ENCODE measurements around the gene ERC2. TPM values are rescaled to one million over a fixed set of nuclear protein-coding genes. Genes with fewer than 3 reads are reported as not detected.
A peak's percentile ranks its signal among the peaks of the same experiment; 100 is the strongest.

ERC2 gene
- polyA plus RNA-seq, 3 donors, result not detected

- no peaks in the 10 kb centered on the region for H3K27me3 ChIP-seq (ENCODE audit: control insufficient read depth in 2 of 2, insufficient read depth in 2 of 2, low read length in 2 of 2)
- Mint-ChIP-seq H3K9me3 (peaks cover 0 to 7% (median 0%) of the 10 kb centered on the region in 7 donors), H3K27me3 (ENCODE audit: low read depth in 3 of 3) (peaks cover 1 to 17% (median 2%) of the 10 kb centered on the region in 3 donors), H3K27ac (no peak overlapping the region), H3K36me3 (no peaks in the 10 kb centered on the region), H3K4me3 (peak overlapping the region in 1 of 2 donors; percentile 5), H3K4me1 (no peaks in the 10 kb centered on the region)
- no CpG with 5 or more reads among the region's 5 CpGs for WGBS (ENCODE audit: insufficient coverage)
- H3K4me3 ChIP-seq (replicated peaks in 1 of 3; ENCODE audit: low read depth in 2 of 3, low read length in 3 of 3), result no peak overlapping the region
- intact Hi-C loops (cut with micrococcal nuclease), result no loop called here
- H2AFZ ChIP-seq (ENCODE audit: insufficient read depth, low read depth, low read length, poor library complexity, severe bottlenecking), result no peak overlapping the region
- no peak for DNase-seq
- H3K27ac ChIP-seq (ENCODE audit: low read depth in 1 of 2, low read length in 2 of 2), result no peak overlapping the region
- no peaks in the 10 kb centered on the region for H3K79me2 ChIP-seq (ENCODE audit: insufficient read depth, low read length)
- H3K4me1 ChIP-seq (ENCODE audit: control insufficient read depth in 1 of 2, insufficient read depth in 2 of 2, low read length in 2 of 2), result no peaks in the 10 kb centered on the region
- no peak overlapping the region for H3K9ac ChIP-seq (ENCODE audit: insufficient read depth, low read length, poor library complexity, severe bottlenecking)
- H4K20me1 ChIP-seq (ENCODE audit: insufficient read depth, low read length), result no peaks in the 10 kb centered on the region
- no peak for TF ChIP-seq CTCF (IDR thresholded peaks at IDR 0.05)
- H3K4me2 ChIP-seq (replicated peaks; ENCODE audit: extremely low read depth, low read length, poor library complexity, severe bottlenecking), result no peak overlapping the region
- no peaks in the 10 kb centered on the region for H3K36me3 ChIP-seq (replicated peaks in 1 of 2; ENCODE audit: control insufficient read depth in 1 of 2, insufficient read depth in 2 of 2, low read length in 2 of 2)
- H3K9me3 ChIP-seq (replicated peaks in 1 of 2; ENCODE audit: control insufficient read depth in 1 of 2, insufficient read depth in 1 of 2, low read length in 2 of 2), result no peaks in the 10 kb centered on the region
Observed at GRCh38 chr3:55717481-55717880, 750.8 kb downstream of the ERC2 start.

- H3K4me1 Mint-ChIP-seq, result no peaks in the 10 kb centered on the region
- Histone ChIP-seq H3K79me2 (ENCODE audit: insufficient read depth, low read length) (no peaks in the 10 kb centered on the region), H3K4me1 (ENCODE audit: control insufficient read depth in 1 of 2, insufficient read depth in 2 of 2, low read length in 2 of 2) (no peaks in the 10 kb centered on the region), H3K4me3 (replicated peaks in 1 of 3; ENCODE audit: low read depth in 2 of 3, low read length in 3 of 3) (no peak overlapping the region), H3K36me3 (replicated peaks in 1 of 2; ENCODE audit: control insufficient read depth in 1 of 2, insufficient read depth in 2 of 2, low read length in 2 of 2) (no peaks in the 10 kb centered on the region), H3K9me3 (replicated peaks in 1 of 2; ENCODE audit: control insufficient read depth in 1 of 2, insufficient read depth in 1 of 2, low read length in 2 of 2) (no peaks in the 10 kb centered on the region), H3K27ac (ENCODE audit: low read depth in 1 of 2, low read length in 2 of 2) (no peak overlapping the region), H3K9ac (ENCODE audit: insufficient read depth, low read length, poor library complexity, severe bottlenecking) (no peak overlapping the region), H3K4me2 (replicated peaks; ENCODE audit: extremely low read depth, low read length, poor library complexity, severe bottlenecking) (no peak overlapping the region), H3K27me3 (ENCODE audit: control insufficient read depth in 2 of 2, insufficient read depth in 2 of 2, low read length in 2 of 2) (no peaks in the 10 kb centered on the region), H4K20me1 (ENCODE audit: insufficient read depth, low read length) (no peaks in the 10 kb centered on the region), H2AFZ (ENCODE audit: insufficient read depth, low read depth, low read length, poor library complexity, severe bottlenecking) (no peak overlapping the region)
- 100% methylated on average over 2 of the region's 2 CpGs for WGBS (ENCODE audit: insufficient coverage)
- intact Hi-C loops (cut with micrococcal nuclease), result no loop called here
- TF ChIP-seq CTCF (IDR thresholded peaks at IDR 0.05), result no peak
- DNase-seq, result no peak
- no peak overlapping the region for H3K4me3 Mint-ChIP-seq
- peaks cover 0 to 7% (median 0%) of the 10 kb centered on the region in 7 donors for H3K9me3 Mint-ChIP-seq
- no peak overlapping the region for H3K27ac Mint-ChIP-seq
- no peaks in the 10 kb centered on the region for H3K36me3 Mint-ChIP-seq
- H3K27me3 Mint-ChIP-seq (ENCODE audit: low read depth in 3 of 3), result peaks cover 1 to 17% (median 3%) of the 10 kb centered on the region in 3 donors
Observed at GRCh38 chr3:55716611-55717225, 751.5 kb downstream of the ERC2 start.

Measured in CD14-positive monocyte (primary cell).